Natural killer cell (primary cell): ENCODE results near the gene SCP2. TPM values are rescaled to one million over a fixed set of nuclear protein-coding genes. Genes with fewer than 3 reads are reported as not detected.

Source experiments
- ATAC-seq, 3 donors: fragments of 150-1000 bp in 2 of 3; fragments of 200-7000 bp in 1 of 3; cut with Tn5 transposase; 1 replicate in 1 of 3; 2 replicates in 2 of 3; pipeline ENCODE4 v1.10.0; 2021; ENCODE audit warnings: mild to moderate bottlenecking in 2 of 3, moderate library complexity in 2 of 3
- DNase-seq, 2 donors: peaks; one replicate each; pipeline versions ENCODE4 v3.0.0 to v3.0.0-alpha.2; 2013 to 2021; ENCODE audit warnings: mixed read lengths in 1 of 2
- H3K27ac ChIP-seq: one replicate; pipeline ENCODE4 v1.5.1; 2013; ENCODE audit warnings: mild to moderate bottlenecking, low read length
- H3K27me3 ChIP-seq: one replicate; pipeline ENCODE4 v1.6.1; 2013; ENCODE audit warnings: low read length; ENCODE audit not compliant: control insufficient read depth, insufficient read depth
- H3K36me3 ChIP-seq: one replicate; pipeline ENCODE4 v1.6.1; 2013; ENCODE audit warnings: low read length; ENCODE audit not compliant: control insufficient read depth, insufficient read depth
- H3K4me1 ChIP-seq: one replicate; pipeline ENCODE4 v1.6.1; 2013; ENCODE audit warnings: low read length; ENCODE audit not compliant: control insufficient read depth, insufficient read depth
- H3K4me3 ChIP-seq: one replicate; pipeline ENCODE4 v1.5.1; 2013; ENCODE audit warnings: low read length
- H3K9me3 ChIP-seq: one replicate; pipeline ENCODE4 v1.6.1; 2013; ENCODE audit warnings: low read length; ENCODE audit not compliant: control insufficient read depth, insufficient read depth
- H3K27ac Mint-ChIP-seq, 2 donors: one replicate each; pipeline ENCODE4 v1.8.0; 2022; ENCODE audit warnings: mild to moderate bottlenecking in 2 of 2, mixed read lengths in 2 of 2, moderate library complexity in 1 of 2
- H3K27me3 Mint-ChIP-seq, 2 donors: one replicate each; pipeline ENCODE4 v1.8.0; 2022; ENCODE audit warnings: low read depth in 2 of 2, mixed read lengths in 2 of 2
- H3K36me3 Mint-ChIP-seq: one replicate; pipeline ENCODE4 v1.8.0; 2022; ENCODE audit warnings: mixed read lengths
- H3K4me1 Mint-ChIP-seq, 2 donors: one replicate each; pipeline ENCODE4 v1.8.0; 2022; ENCODE audit warnings: mixed read lengths in 2 of 2
- H3K4me3 Mint-ChIP-seq: one replicate; pipeline ENCODE4 v1.8.0; 2022; ENCODE audit warnings: mild to moderate bottlenecking, moderate library complexity, mixed read lengths
- H3K9me3 Mint-ChIP-seq, 2 donors: one replicate each; pipeline ENCODE4 v1.8.0; 2022; ENCODE audit warnings: mixed read lengths in 2 of 2
- CTCF ChIP-seq: fragments of 200-600 bp; IDR thresholded peaks from one replicate; pipeline ENCODE4 v1.8.0; 2022; ENCODE audit warnings: antibody characterized with exemption
- WGBS: methylation state at CpG from one replicate; pipeline ENCODE4 v1.1.7; 2013; ENCODE audit warnings: missing lambda C conversion rate; ENCODE audit not compliant: insufficient coverage; 5-methylcytosine and 5-hydroxymethylcytosine counted together
- intact Hi-C: fragments of 100-400 bp; cut with micrococcal nuclease; formaldehyde crosslinking; loops from one replicate; pipeline ENCODE4 v1.14.2; 2022
- total RNA-seq, 4 donors: library from RNA; stranded (reverse); fragments of 120-200 nt in 1 of 4; gene quantifications; one replicate each; pipeline versions ENCODE4 v1.2.3 to v1.2.4, GENCODE V29; 2013 to 2022

SCP2 gene
- total RNA-seq, 3 donors from 2014 or later (not counting 1 experiment from before 2014, with no cell fraction given), result 90.0 to 118 (median 105) TPM

GRCh38 chr1:53071167-53071865 is 144.2 kb downstream of the SCP2 start:
- WGBS, result 91% methylated on average over 16 of the region's 17 CpGs
- Histone ChIP-seq H3K27me3 (no peaks in the 10 kb centered on the region), H3K4me3 (no peak overlapping the region), H3K9me3 (no peaks in the 10 kb centered on the region), H3K27ac (no peak overlapping the region), H3K4me1 (no peaks in the 10 kb centered on the region), H3K36me3 (no peaks in the 10 kb centered on the region)
- H3K27ac Mint-ChIP-seq, result no peak overlapping the region
- no peak for ATAC-seq
- no peak overlapping the region for H3K4me3 Mint-ChIP-seq
- no peaks in the 10 kb centered on the region for H3K36me3 Mint-ChIP-seq
- peaks cover 0 to 8% of the 10 kb centered on the region in 2 donors for H3K4me1 Mint-ChIP-seq
- TF ChIP-seq CTCF, result no peak
- H3K27me3 Mint-ChIP-seq, result no peaks in the 10 kb centered on the region
- H3K9me3 Mint-ChIP-seq, result no peaks in the 10 kb centered on the region
- intact Hi-C loops, result no loop called here
- DNase-seq, result no peak

- Histone ChIP-seq H3K27me3 (no peaks in the 10 kb centered on the region), H3K4me3 (no peak overlapping the region), H3K36me3 (no peaks in the 10 kb centered on the region), H3K9me3 (no peaks in the 10 kb centered on the region), H3K4me1 (no peaks in the 10 kb centered on the region), H3K27ac (no peak overlapping the region)
- peaks cover 0 to 8% of the 10 kb centered on the region in 2 donors for H3K4me1 Mint-ChIP-seq
- intact Hi-C loops, result no loop called here
- ATAC-seq (no peak), DNase-seq (no peak)
- H3K27ac Mint-ChIP-seq, result no peak overlapping the region
- H3K36me3 Mint-ChIP-seq, result no peaks in the 10 kb centered on the region
- TF ChIP-seq CTCF, result no peak
- WGBS, result 100% methylated on average over 1 of the region's 1 CpG
- H3K4me3 Mint-ChIP-seq, result no peak overlapping the region
- no peaks in the 10 kb centered on the region for H3K9me3 Mint-ChIP-seq
- H3K27me3 Mint-ChIP-seq, result no peaks in the 10 kb centered on the region
Observed at GRCh38 chr1:53071915-53072314, 144.8 kb downstream of the SCP2 start.

- 95% methylated on average over 6 of the region's 7 CpGs for WGBS
- no peaks in the 10 kb centered on the region for H3K9me3 ChIP-seq
- no peak for TF ChIP-seq CTCF
- H3K36me3 ChIP-seq, result no peaks in the 10 kb centered on the region
- no peaks in the 10 kb centered on the region for H3K4me1 ChIP-seq
- intact Hi-C loops, result no loop called here
- Mint-ChIP-seq H3K4me1 (peaks cover 0 to 8% of the 10 kb centered on the region in 2 donors), H3K27ac (no peak overlapping the region), H3K9me3 (no peaks in the 10 kb centered on the region), H3K4me3 (no peak overlapping the region), H3K27me3 (no peaks in the 10 kb centered on the region), H3K36me3 (no peaks in the 10 kb centered on the region)
- H3K27ac ChIP-seq, result no peak overlapping the region
- no peaks in the 10 kb centered on the region for H3K27me3 ChIP-seq
- no peak overlapping the region for H3K4me3 ChIP-seq
- DNase-seq (no peak), ATAC-seq (no peak)
Observed at GRCh38 chr1:53073287-53073686, 146.2 kb downstream of the SCP2 start.

- Histone ChIP-seq H3K27me3 (no peaks in the 10 kb centered on the region), H3K4me3 (no peak overlapping the region), H3K9me3 (no peaks in the 10 kb centered on the region), H3K36me3 (no peaks in the 10 kb centered on the region), H3K27ac (no peak overlapping the region), H3K4me1 (no peaks in the 10 kb centered on the region)
- intact Hi-C loops, result no loop called here
- Mint-ChIP-seq H3K27me3 (no peaks in the 10 kb centered on the region), H3K4me3 (no peak overlapping the region), H3K9me3 (no peaks in the 10 kb centered on the region), H3K27ac (no peak overlapping the region), H3K4me1 (peaks cover 0 to 8% of the 10 kb centered on the region in 2 donors), H3K36me3 (no peaks in the 10 kb centered on the region)
- ATAC-seq (no peak), DNase-seq (peak in 1 of 2 donors; percentile 12)
- TF ChIP-seq CTCF, result no peak
- 92% methylated on average over 10 of the region's 10 CpGs for WGBS
Observed at GRCh38 chr1:53073868-53074311, 146.8 kb downstream of the SCP2 start.
